A549 (cell line): ENCODE measurements around the gene MANEAL. TPM values are rescaled to one million over a fixed set of nuclear protein-coding genes. Genes with fewer than 3 reads are reported as not detected.

ENCODE experiments used
- ATAC-seq, 2 experiments: fragments of 200-7000 bp in 1 of 2; fragments of >200 bp in 1 of 2; cut with Nextera tagmentation in 1 of 2; cut with Tn5 transposase in 1 of 2; 3 replicates each; pipeline versions ENCODE4 v1.8.0 to v1.9.1; 2018 to 2020; ENCODE audit warnings: mild to moderate bottlenecking in 1 of 2, moderate library complexity in 1 of 2
- CTCF ChIA-PET: fragments of 300-600 bp; sonication (Branson Sonifier 250); formaldehyde crosslinking; extraction: SDS; loops from one replicate; lab custom pipeline; 2021; ENCODE audit warnings: antibody characterized with exemption, inconsistent platforms; lab: Yijun Ruan, JAX
- POLR2A ChIA-PET: fragments of 350-600 bp; formaldehyde crosslinking; extraction: SDS; loops from one replicate; lab custom pipeline; 2021; ENCODE audit warnings: antibody characterized with exemption, inconsistent platforms; lab: Yijun Ruan, JAX
- DNase-seq, 2 experiments: peaks; one replicate each; pipeline versions ENCODE4 v3.0.0 to v3.0.0-alpha.2; 2011 to 2016; ENCODE audit warnings: low read depth in 1 of 2, low spot score in 1 of 2
- FAIRE-seq: peaks from 2 replicates; lab custom pipeline; 2011; peaks lifted over from hg19 to GRCh38; lab: Jason Lieb, UNC
- H3K27ac ChIP-seq, 2 experiments: fragments of >200 bp; sonication (Bioruptor Twin); formaldehyde crosslinking; 3 replicates each; pipeline ENCODE4 v1.5.1; 2016 to 2017
- H3K4me1 ChIP-seq: fragments of >200 bp; sonication (Bioruptor Twin); formaldehyde crosslinking; 3 replicates; pipeline ENCODE4 v1.6.1; 2016
- H3K4me2 ChIP-seq: fragments of >200 bp; sonication (Bioruptor Twin); formaldehyde crosslinking; 3 replicates; pipeline ENCODE4 v1.6.1; 2016
- H3K4me3 ChIP-seq: fragments of >200 bp; sonication (Bioruptor Twin); formaldehyde crosslinking; 3 replicates; pipeline ENCODE4 v1.5.1; 2016
- H3K9me3 ChIP-seq: fragments of >200 bp; sonication (Bioruptor Twin); formaldehyde crosslinking; 3 replicates; pipeline ENCODE4 v1.6.1; 2016
- ATOH8 ChIP-seq: fragments of 250-450 bp; sonication (Bioruptor Pico); IDR thresholded peaks from 2 replicates; pipeline ENCODE4 v1.5.0; 2020; ENCODE audit warnings: low read depth, mild to moderate bottlenecking, moderate library complexity
- CHD4 ChIP-seq: fragments of 200-600 bp; sonication (generic); IDR thresholded peaks from 2 replicates; pipeline ENCODE4 v1.6.1; 2016; ENCODE audit warnings: antibody characterized with exemption, mild to moderate bottlenecking, borderline replicate concordance
- EHF ChIP-seq: fragments of 250-450 bp; sonication (Bioruptor Pico); IDR thresholded peaks from 2 replicates; pipeline ENCODE4 v1.5.0; 2020; ENCODE audit warnings: mild to moderate bottlenecking
- ELK1 ChIP-seq: fragments of 150-350 bp; IDR thresholded peaks from 2 replicates; pipeline ENCODE4 v1.6.1; 2014; ENCODE audit warnings: low read depth, mild to moderate bottlenecking, low read length
- FOSB ChIP-seq: fragments of 250-450 bp; sonication (Bioruptor Pico); IDR thresholded peaks from 2 replicates; pipeline ENCODE4 v1.5.0; 2020; ENCODE audit warnings: mild to moderate bottlenecking, moderate library complexity
- HDAC2 ChIP-seq: fragments of 200-600 bp; sonication (generic); IDR thresholded peaks from 2 replicates; pipeline ENCODE4 v1.6.1; 2016
- HES2 ChIP-seq: fragments of >200 bp; sonication (Bioruptor Twin); formaldehyde crosslinking; IDR thresholded peaks from 2 replicates; pipeline ENCODE4 v1.6.1; 2016
- HOXA7 ChIP-seq: fragments of 250-450 bp; sonication (Bioruptor Pico); IDR thresholded peaks from 2 replicates; pipeline ENCODE4 v1.5.0; 2020; ENCODE audit warnings: mild to moderate bottlenecking, moderate library complexity
- HOXB13 ChIP-seq: fragments of 250-450 bp; sonication (Bioruptor Pico); IDR thresholded peaks from 2 replicates; pipeline ENCODE4 v1.5.0; 2020; ENCODE audit warnings: low read depth, mild to moderate bottlenecking, moderate library complexity
- JUN ChIP-seq, 2 experiments: fragments of >200 bp; sonication (Bioruptor Twin); formaldehyde crosslinking; IDR thresholded peaks; 2 replicates in 1 of 2; 3 replicates in 1 of 2; pipeline ENCODE4 v1.6.1; 2016 to 2017
- MAX ChIP-seq: IDR thresholded peaks from 2 replicates; pipeline ENCODE4 v1.6.1; 2012
- NPAS2 ChIP-seq: fragments of 250-450 bp; sonication (Bioruptor Pico); IDR thresholded peaks from 2 replicates; pipeline ENCODE4 v1.8.0; 2022; ENCODE audit warnings: mild to moderate bottlenecking, moderate library complexity, borderline replicate concordance
- NR3C1 ChIP-seq: fragments of >200 bp; sonication (Bioruptor Twin); formaldehyde crosslinking; IDR thresholded peaks from 3 replicates; pipeline ENCODE4 v1.6.1; 2017
- PHF8 ChIP-seq: fragments of 200-600 bp; sonication (generic); IDR thresholded peaks from 2 replicates; pipeline ENCODE4 v1.6.1; 2016; ENCODE audit warnings: low read depth, mild to moderate bottlenecking, antibody characterized with exemption, moderate library complexity, borderline replicate concordance
- POLR2A ChIP-seq: IDR thresholded peaks from 2 replicates; pipeline ENCODE4 v1.6.1; 2012; ENCODE audit warnings: mild to moderate bottlenecking, low read length
- RARB ChIP-seq: fragments of 250-450 bp; sonication (Bioruptor Pico); IDR thresholded peaks from 2 replicates; pipeline ENCODE4 v1.8.0; 2021; ENCODE audit warnings: mild to moderate bottlenecking, moderate library complexity
- REST ChIP-seq: fragments of 200-600 bp; sonication (generic); IDR thresholded peaks from 2 replicates; pipeline ENCODE4 v1.6.1; 2016; ENCODE audit warnings: antibody characterized with exemption, mild to moderate bottlenecking, moderate library complexity
- RFX5 ChIP-seq: fragments of 450-650 bp; IDR thresholded peaks from 2 replicates; pipeline ENCODE4 v1.7.1; 2014; ENCODE audit warnings: antibody characterized with exemption, mild to moderate bottlenecking, moderate library complexity
- SMC3 ChIP-seq: fragments of >200 bp; sonication (Bioruptor Twin); formaldehyde crosslinking; IDR thresholded peaks from 3 replicates; pipeline ENCODE4 v1.6.1; 2018; ENCODE audit warnings: inconsistent platforms
- ZNF302 ChIP-seq: fragments of 250-450 bp; sonication (Bioruptor Pico); IDR thresholded peaks from 2 replicates; pipeline ENCODE4 v1.9.0; 2021; ENCODE audit warnings: inconsistent platforms, mild to moderate bottlenecking, moderate library complexity
- ZSCAN20 ChIP-seq: fragments of 250-450 bp; sonication (Bioruptor Pico); IDR thresholded peaks from 2 replicates; pipeline ENCODE4 v1.8.0; 2022; ENCODE audit warnings: mild to moderate bottlenecking, moderate library complexity
- whole genome bisulfite sequencing: methylation state at CpG from one replicate; pipeline ENCODE4 v1.1.6; 2017; ENCODE audit errors: missing lambda C conversion rate; 5-methylcytosine and 5-hydroxymethylcytosine counted together
- polyA minus RNA-seq: library from RNA; depleted of rRNA, polyadenylated mRNA; stranded (reverse); fragments of >200 nt; gene quantifications from 2 replicates; pipeline ENCODE4 v1.2.3, GENCODE V29; 2011; rRNA and poly(A)+ RNA removed
- polyA plus RNA-seq, 4 experiments: library from polyadenylated mRNA; depleted of rRNA in 3 of 4; stranded (reverse); fragments of >200 nt; fragmentation: RNase III in 1 of 4; extraction: RNeasy Plus Mini Kit Qiagen cat#74134 plus additional on column Dnase treatment in 1 of 4; gene quantifications; 2 replicates in 3 of 4; 3 replicates in 1 of 4; pipeline ENCODE4 v1.2.3, GENCODE V29; 2011 to 2017
- TF ChIP-seq, protein P1 (sequence below): IDR thresholded peaks from 2 replicates; pipeline ENCODE4 v1.6.1; 2012
- TF ChIP-seq, protein P2 (sequence below): IDR thresholded peaks from 2 replicates; pipeline ENCODE4 v1.6.1; 2012; ENCODE audit warnings: low read depth, borderline replicate concordance
- TF ChIP-seq, protein P3 (sequence below): fragments of 450-650 bp; IDR thresholded peaks from 2 replicates; pipeline ENCODE4 v1.6.1; 2014; ENCODE audit warnings: antibody characterized with exemption
- TF ChIP-seq, protein P4 (sequence below): fragments of >200 bp; sonication (Bioruptor Twin); formaldehyde crosslinking; IDR thresholded peaks from 3 replicates; pipeline ENCODE4 v1.5.1; 2016

Gene MANEAL, protein sequence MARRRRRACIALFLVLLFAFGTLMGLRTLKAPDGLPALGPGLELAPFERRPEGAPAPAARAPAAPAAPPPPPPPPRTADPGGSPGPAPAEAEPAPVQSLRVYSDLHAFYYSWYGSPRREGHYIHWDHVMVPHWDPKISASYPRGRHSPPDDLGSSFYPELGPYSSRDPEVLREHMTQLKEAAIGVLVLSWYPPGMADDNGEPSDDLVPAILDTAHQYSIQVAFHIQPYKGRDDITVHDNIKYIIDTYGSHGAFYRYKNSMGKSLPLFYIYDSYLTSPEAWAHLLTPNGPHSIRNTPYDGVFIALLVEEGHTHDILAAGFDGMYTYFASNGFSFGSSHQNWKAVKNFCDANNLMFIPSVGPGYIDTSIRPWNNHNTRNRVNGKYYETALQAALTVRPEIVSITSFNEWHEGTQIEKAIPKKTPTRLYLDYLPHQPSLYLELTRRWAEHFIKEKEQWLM
- 8.9 and 12.6 TPM in 2 replicates for polyA plus RNA-seq (2011; rRNA removed)
- 14.2 and 17.9 TPM in 2 replicates for polyA plus RNA-seq (2012; cell fraction: cytosol; rRNA removed)
- polyA plus RNA-seq (2012; cell fraction: nucleus; rRNA removed), result 13.3 and 15.5 TPM in 2 replicates
- 13.8 to 15.5 TPM (median 15.5 TPM) in 3 replicates for polyA plus RNA-seq (2017; fragmentation: RNase III; extraction: RNeasy Plus Mini Kit Qiagen cat#74134 plus additional on column Dnase treatment)
- 13.3 and 18.3 TPM in 2 replicates for polyA minus RNA-seq

GRCh38 chr1:37793773-37794371, at the start of gene MANEAL:
Gene MANEAL (plus strand): TSS chr1:37793847. CDS start chr1:37794183, 336 bp downstream.
- peak; percentile 39 to 57 for DNase-seq
- peak within 1 kb of the TSS; percentile 91 to 95 for H3K27ac ChIP-seq

GRCh38 chr1:37746806-37747205, 46.8 kb upstream of the MANEAL start:
- no peak for DNase-seq
- WGBS, result 88% methylated on average over 3 of the region's 3 CpGs
- FAIRE-seq, result no peak
- no peak for ATAC-seq
- POLR2A ChIA-PET, result no interaction called here
- no peak overlapping the region for H3K27ac ChIP-seq
- H3K9me3 ChIP-seq, result peaks cover 5% of the 10 kb centered on the region; the same call in 1 of the 3 replicates
- CTCF ChIA-PET, result no interaction called here
- no peak overlapping the region for H3K4me2 ChIP-seq
- H3K4me1 ChIP-seq, result no peaks in the 10 kb centered on the region
- H3K4me3 ChIP-seq, result no peak overlapping the region
- TF ChIP-seq REST (no peak), ELK1 (no peak), HDAC2 (no peak), NPAS2 (CRISPR knock-in tag) (no peak), RARB (CRISPR knock-in tag) (no peak)
- TF ChIP-seq, protein P1, sequence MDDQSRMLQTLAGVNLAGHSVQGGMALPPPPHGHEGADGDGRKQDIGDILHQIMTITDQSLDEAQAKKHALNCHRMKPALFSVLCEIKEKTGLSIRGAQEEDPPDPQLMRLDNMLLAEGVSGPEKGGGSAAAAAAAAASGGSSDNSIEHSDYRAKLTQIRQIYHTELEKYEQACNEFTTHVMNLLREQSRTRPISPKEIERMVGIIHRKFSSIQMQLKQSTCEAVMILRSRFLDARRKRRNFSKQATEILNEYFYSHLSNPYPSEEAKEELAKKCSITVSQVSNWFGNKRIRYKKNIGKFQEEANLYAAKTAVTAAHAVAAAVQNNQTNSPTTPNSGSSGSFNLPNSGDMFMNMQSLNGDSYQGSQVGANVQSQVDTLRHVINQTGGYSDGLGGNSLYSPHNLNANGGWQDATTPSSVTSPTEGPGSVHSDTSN, result no peak

More at GRCh38 chr1:37793773-37794371, at the start of gene MANEAL:
- no peak for FAIRE-seq
- no peaks in the 10 kb centered on the region for H3K9me3 ChIP-seq
- ChIA-PET POLR2A (interaction anchor here (0.6 kb wide), 1 partner anchor 196 kb away, joined by 4 read pairs; no protein-coding TSS in a partner anchor), CTCF (interaction anchor here (0.6 to 0.9 kb wide), 2 partner anchors 66 to 341 kb away, joined by 3 read pairs; no protein-coding TSS in a partner anchor)
- peak within 1 kb of the TSS; percentile 76 for H3K4me3 ChIP-seq
- peak within 1 kb of the TSS; percentile 98 for H3K4me2 ChIP-seq
- ATAC-seq, result peak; percentile 86 to 90
- TF ChIP-seq CHD4, result no peak
- peak; percentile 13; the same call in 1 of the 2 replicates for TF ChIP-seq PHF8
- peak; percentile 54 for TF ChIP-seq POLR2A
- TF ChIP-seq SMC3, result no peak
- no peak for TF ChIP-seq HOXA7 (CRISPR knock-in tag)
- no peak for TF ChIP-seq NR3C1
- TF ChIP-seq EHF (CRISPR knock-in tag), result no peak
- TF ChIP-seq MAX, result peak; percentile 43
- TF ChIP-seq ATOH8 (CRISPR knock-in tag), result no peak
- no peak for TF ChIP-seq RFX5
- no peak for TF ChIP-seq ZNF302 (CRISPR knock-in tag)
- TF ChIP-seq HOXB13, result no peak
- peak in 1 of 2 experiments; percentile 27; a peak in 1 of 5 replicates for TF ChIP-seq JUN (IDR thresholded peaks at IDR 0.05)
- no peak for TF ChIP-seq HES2
- TF ChIP-seq FOSB (CRISPR knock-in tag), result no peak
- TF ChIP-seq, protein P2, sequence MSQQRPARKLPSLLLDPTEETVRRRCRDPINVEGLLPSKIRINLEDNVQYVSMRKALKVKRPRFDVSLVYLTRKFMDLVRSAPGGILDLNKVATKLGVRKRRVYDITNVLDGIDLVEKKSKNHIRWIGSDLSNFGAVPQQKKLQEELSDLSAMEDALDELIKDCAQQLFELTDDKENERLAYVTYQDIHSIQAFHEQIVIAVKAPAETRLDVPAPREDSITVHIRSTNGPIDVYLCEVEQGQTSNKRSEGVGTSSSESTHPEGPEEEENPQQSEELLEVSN, result peak; percentile 74; the same call in 1 of the 2 replicates
- no peak for TF ChIP-seq RARB (CRISPR knock-in tag)
- TF ChIP-seq, protein P3, sequence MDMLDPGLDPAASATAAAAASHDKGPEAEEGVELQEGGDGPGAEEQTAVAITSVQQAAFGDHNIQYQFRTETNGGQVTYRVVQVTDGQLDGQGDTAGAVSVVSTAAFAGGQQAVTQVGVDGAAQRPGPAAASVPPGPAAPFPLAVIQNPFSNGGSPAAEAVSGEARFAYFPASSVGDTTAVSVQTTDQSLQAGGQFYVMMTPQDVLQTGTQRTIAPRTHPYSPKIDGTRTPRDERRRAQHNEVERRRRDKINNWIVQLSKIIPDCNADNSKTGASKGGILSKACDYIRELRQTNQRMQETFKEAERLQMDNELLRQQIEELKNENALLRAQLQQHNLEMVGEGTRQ, result no peak
- TF ChIP-seq ZSCAN20 (CRISPR knock-in tag), result no peak
- TF ChIP-seq, protein P4, sequence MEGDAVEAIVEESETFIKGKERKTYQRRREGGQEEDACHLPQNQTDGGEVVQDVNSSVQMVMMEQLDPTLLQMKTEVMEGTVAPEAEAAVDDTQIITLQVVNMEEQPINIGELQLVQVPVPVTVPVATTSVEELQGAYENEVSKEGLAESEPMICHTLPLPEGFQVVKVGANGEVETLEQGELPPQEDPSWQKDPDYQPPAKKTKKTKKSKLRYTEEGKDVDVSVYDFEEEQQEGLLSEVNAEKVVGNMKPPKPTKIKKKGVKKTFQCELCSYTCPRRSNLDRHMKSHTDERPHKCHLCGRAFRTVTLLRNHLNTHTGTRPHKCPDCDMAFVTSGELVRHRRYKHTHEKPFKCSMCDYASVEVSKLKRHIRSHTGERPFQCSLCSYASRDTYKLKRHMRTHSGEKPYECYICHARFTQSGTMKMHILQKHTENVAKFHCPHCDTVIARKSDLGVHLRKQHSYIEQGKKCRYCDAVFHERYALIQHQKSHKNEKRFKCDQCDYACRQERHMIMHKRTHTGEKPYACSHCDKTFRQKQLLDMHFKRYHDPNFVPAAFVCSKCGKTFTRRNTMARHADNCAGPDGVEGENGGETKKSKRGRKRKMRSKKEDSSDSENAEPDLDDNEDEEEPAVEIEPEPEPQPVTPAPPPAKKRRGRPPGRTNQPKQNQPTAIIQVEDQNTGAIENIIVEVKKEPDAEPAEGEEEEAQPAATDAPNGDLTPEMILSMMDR, result 0 out of 3 replicates have a peak, but pooled peaks have one; percentile 6
- H3K4me1 ChIP-seq, result peaks cover 5% of the 10 kb centered on the region; the same call in 1 of the 3 replicates
- WGBS, result no CpG with 5 or more reads among the region's 82 CpGs
